Stimulated activated CD8-positive, alpha-beta memory T cell treated with anti-CD3 and anti-CD28 coated beads, Interleukin-7, amount 100 ng/mL, for 4 hours (primary cell): ENCODE results near the gene MEFV.
"Not testable (repeated sequence)": the region's sequence is repeated elsewhere in the genome, so short reads cannot be mapped to it uniquely, and the experiment has no call there.

Experiments used
- DNase-seq, 2 donors: peaks; one replicate each; pipeline ENCODE4 v3.0.0-alpha.2; 2020; ENCODE audit warnings: low read depth in 2 of 2

The MEFV gene

GRCh38 chr16:3215601-3216262 is 40.7 kb downstream of the MEFV start:
- DNase-seq: no peak

- DNase-seq: no peak
Measured at GRCh38 chr16:3214904-3215600, 41.4 kb downstream of the MEFV start.

- DNase-seq: no peak
Measured at GRCh38 chr16:3212567-3212966, 43.9 kb downstream of the MEFV start.

GRCh38 chr16:3212006-3212405 is 44.4 kb downstream of the MEFV start:
- DNase-seq: no peak

- DNase-seq: no peak
Measured at GRCh38 chr16:3207086-3207953, 49.1 kb downstream of the MEFV start.

GRCh38 chr16:3205939-3206338 is 50.5 kb downstream of the MEFV start:
- not testable (repeated sequence) for DNase-seq

GRCh38 chr16:3202903-3203539 is 53.4 kb downstream of the MEFV start:
- no peak for DNase-seq

GRCh38 chr16:3198334-3199072 is 57.9 kb downstream of the MEFV start:
- no peak for DNase-seq

- not testable (repeated sequence) for DNase-seq
Measured at GRCh38 chr16:3197694-3198333, 58.6 kb downstream of the MEFV start.

- DNase-seq: no peak
Measured at GRCh38 chr16:3195975-3196374, 60.5 kb downstream of the MEFV start.

GRCh38 chr16:3194792-3195191 is 61.6 kb downstream of the MEFV start:
- DNase-seq: no peak

GRCh38 chr16:3193221-3194212 is 62.9 kb downstream of the MEFV start:
- DNase-seq: no peak

- DNase-seq: no peak
Measured at GRCh38 chr16:3192476-3193019, 63.9 kb downstream of the MEFV start.
